T-cell (primary cell): Measurements from ENCODE around the gene GINM1. TPM values are rescaled to one million over a fixed set of nuclear protein-coding genes. Genes with fewer than 3 reads are reported as not detected.
A peak's percentile ranks its signal among the peaks of the same experiment; 100 is the strongest.

Source experiments
- ATAC-seq, 4 experiments: fragments of 200-7000 bp in 3 of 4; fragments of 150-1000 bp in 1 of 4; cut with Tn5 transposase; replicated peaks in 1 of 4; 1 replicate in 3 of 4; 2 replicates in 1 of 4; pipeline ENCODE4 v1.10.0; 2021; ENCODE audit warnings: moderate library complexity in 3 of 4, mild to moderate bottlenecking in 2 of 4, moderate number of reproducible peaks in 1 of 4
- CTCF ChIA-PET, 2 donors: fragments of 300-600 bp; sonication (Branson Sonifier 250); formaldehyde crosslinking; loops; one replicate each; lab custom pipeline; 2022; ENCODE audit warnings: antibody characterized with exemption in 2 of 2; lab: Charles Lee
- POLR2A ChIA-PET, 2 donors: fragments of 300-600 bp; sonication (Branson Sonifier 250); formaldehyde crosslinking; loops; one replicate each; lab custom pipeline; 2022; ENCODE audit warnings: antibody characterized with exemption in 2 of 2; lab: Charles Lee
- DNase-seq, 35 experiments: peaks; one replicate each; pipeline versions ENCODE4 v3.0.0 to v3.0.0-alpha.2; 2013 to 2023
- H3K27ac ChIP-seq: one replicate; pipeline ENCODE4 v1.5.1; 2013; ENCODE audit warnings: low read length
- H3K27me3 ChIP-seq, 2 experiments: replicated peaks in 1 of 2; 1 replicate in 1 of 2; 2 replicates in 1 of 2; pipeline versions ENCODE4 v1.6.1 to v1.7.0; 2013; ENCODE audit warnings: low read length in 1 of 2, mixed read lengths in 1 of 2; ENCODE audit not compliant: control insufficient read depth in 2 of 2, insufficient read depth in 2 of 2; ENCODE audit errors: extremely low read depth in 1 of 2
- H3K36me3 ChIP-seq, 2 donors: 1 replicate in 1 of 2; 2 replicates in 1 of 2; pipeline versions ENCODE4 v1.6.1 to v1.7.0; 2013; ENCODE audit warnings: low read length in 1 of 2; ENCODE audit not compliant: control insufficient read depth in 2 of 2, insufficient read depth in 1 of 2; ENCODE audit errors: extremely low read depth in 1 of 2
- H3K4me1 ChIP-seq, 2 experiments: 1 replicate in 1 of 2; 2 replicates in 1 of 2; pipeline versions ENCODE4 v1.6.1 to v1.7.0; 2013; ENCODE audit warnings: low read length in 2 of 2, mixed read lengths in 1 of 2; ENCODE audit not compliant: insufficient read depth in 2 of 2, control insufficient read depth in 1 of 2; ENCODE audit errors: extremely low read depth in 1 of 2
- H3K4me3 ChIP-seq, 2 donors: 1 replicate in 1 of 2; 2 replicates in 1 of 2; pipeline versions ENCODE4 v1.5.1 to v1.7.0; 2013; ENCODE audit warnings: mild to moderate bottlenecking in 2 of 2, low read length in 1 of 2, moderate library complexity in 1 of 2; ENCODE audit not compliant: control insufficient read depth in 1 of 2; ENCODE audit errors: extremely low read depth in 1 of 2
- H3K9me3 ChIP-seq: 2 replicates; pipeline ENCODE4 v1.7.0; 2013
- H3K27ac Mint-ChIP-seq, 2 donors: one replicate each; pipeline ENCODE4 v1.8.0; 2020 to 2021; ENCODE audit warnings: mild to moderate bottlenecking in 2 of 2, mixed read lengths in 2 of 2
- H3K27me3 Mint-ChIP-seq, 2 donors: one replicate each; pipeline ENCODE4 v1.8.0; 2021 to 2022; ENCODE audit warnings: mixed read lengths in 2 of 2
- H3K36me3 Mint-ChIP-seq: one replicate; pipeline ENCODE4 v1.8.0; 2021; ENCODE audit warnings: mixed read lengths
- H3K4me1 Mint-ChIP-seq, 3 donors: one replicate each; pipeline ENCODE4 v1.8.0; 2020 to 2022; ENCODE audit warnings: mixed read lengths in 3 of 3, mild to moderate bottlenecking in 1 of 3
- H3K4me3 Mint-ChIP-seq, 3 donors: one replicate each; pipeline ENCODE4 v1.8.0; 2020 to 2022; ENCODE audit warnings: mild to moderate bottlenecking in 3 of 3, mixed read lengths in 3 of 3, moderate library complexity in 3 of 3
- H3K9me3 Mint-ChIP-seq, 3 donors: one replicate each; pipeline ENCODE4 v1.8.0; 2020 to 2022; ENCODE audit warnings: mixed read lengths in 3 of 3
- WGBS: methylation state at CpG from one replicate; pipeline ENCODE4 v1.1.5; 2013; ENCODE audit warnings: missing lambda C conversion rate; ENCODE audit not compliant: insufficient coverage; 5-methylcytosine and 5-hydroxymethylcytosine counted together
- total RNA-seq, 35 experiments: library from RNA in 6 of 35; stranded (reverse) in 6 of 35; fragments of 120-200 nt in 1 of 35; gene quantifications; one replicate each; pipeline versions ENCODE4 v1.2.1 to v1.2.4 and lab custom pipeline; 2013 to 2026

GINM1 gene, protein sequence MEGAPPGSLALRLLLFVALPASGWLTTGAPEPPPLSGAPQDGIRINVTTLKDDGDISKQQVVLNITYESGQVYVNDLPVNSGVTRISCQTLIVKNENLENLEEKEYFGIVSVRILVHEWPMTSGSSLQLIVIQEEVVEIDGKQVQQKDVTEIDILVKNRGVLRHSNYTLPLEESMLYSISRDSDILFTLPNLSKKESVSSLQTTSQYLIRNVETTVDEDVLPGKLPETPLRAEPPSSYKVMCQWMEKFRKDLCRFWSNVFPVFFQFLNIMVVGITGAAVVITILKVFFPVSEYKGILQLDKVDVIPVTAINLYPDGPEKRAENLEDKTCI
- 10 to 100 TPM; 15.4 to 24.5 (median 15.7) TPM for total RNA-seq
- 15.4 TPM for total RNA-seq (2013)
- total RNA-seq (lab: John Stamatoyannopoulos, UW): 17.8 to 38.5 (median 26.5) reads per million in 29 experiments

DNA sequence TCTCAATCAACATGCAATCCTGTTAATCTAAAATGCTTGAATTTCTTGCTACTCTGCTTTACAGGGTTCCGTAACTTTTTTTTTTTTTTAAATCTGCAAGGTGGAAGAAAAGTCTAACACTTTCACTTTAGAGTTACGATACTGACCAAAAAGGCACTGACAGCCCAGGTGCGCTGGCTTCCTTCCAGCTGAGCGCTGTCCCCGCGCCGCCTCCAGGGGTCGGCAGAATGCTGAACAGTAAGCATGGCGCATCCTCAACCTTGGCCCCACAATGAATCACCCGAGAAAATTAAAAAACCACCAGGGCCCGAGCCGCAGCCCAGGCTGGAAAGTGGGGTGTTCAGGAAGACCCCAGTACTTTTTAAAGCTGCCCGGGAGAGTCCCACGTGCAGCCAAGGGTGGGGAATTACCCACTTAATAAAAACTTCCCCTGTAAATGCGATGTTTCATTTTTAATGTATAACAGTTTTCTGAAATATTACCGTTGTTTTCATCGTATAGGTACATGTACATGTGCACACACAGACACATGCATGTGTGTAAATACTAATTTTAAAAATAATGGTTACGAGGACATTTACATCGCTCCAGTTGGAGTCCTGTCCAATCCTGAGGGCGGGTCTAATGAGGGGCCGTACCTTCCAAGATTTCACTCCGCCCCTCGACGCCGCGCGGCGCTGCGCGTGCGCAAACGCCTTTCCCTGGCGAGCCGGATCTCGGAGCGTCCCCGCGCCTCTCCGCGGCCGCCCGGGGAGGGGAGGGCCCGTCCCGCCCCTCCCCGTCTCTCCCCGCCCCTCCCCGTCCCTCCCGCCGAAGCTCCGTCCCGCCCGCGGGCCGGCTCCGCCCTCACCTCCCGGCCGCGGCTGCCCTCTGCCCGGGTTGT, at the start of gene GINM1:
TSS of gene GINM1 (plus strand) at position 849 of the 883 bp plus-strand sequence. CDS start 40 bp downstream, outside the sequence.
- under 1% methylated on average over 25 of the region's 59 CpGs for WGBS
- peak within 1 kb of the TSS; percentile 82 for H3K27ac ChIP-seq
- ChIA-PET POLR2A (interaction anchor here (0.5 to 1.1 kb wide), 10 partner anchors 10 to 514 kb away, joined by 3 to 8 read pairs (median 4); partner anchors contain the start of gene ZC3H12D (in 1 of the 2)), CTCF (interaction anchor here (0.6 to 1.4 kb wide), 10 partner anchors 20 to 1851 kb away, joined by 3 to 16 read pairs (median 4); partner anchors contain the start of gene PPIL4 (in 1 of the 2))
- H3K27me3 ChIP-seq: no peaks in the 10 kb centered on the region
- H3K36me3 Mint-ChIP-seq: no peaks in the 10 kb centered on the region
- peak; percentile 86 to 98 (median 92) for DNase-seq
- peak within 1 kb of the TSS; percentile 93 to 95 (median 94) for H3K4me3 Mint-ChIP-seq
- no peaks in the 10 kb centered on the region for H3K36me3 ChIP-seq
- peak; percentile 87 to 91 (median 88) for ATAC-seq
- no peaks in the 10 kb centered on the region for H3K9me3 ChIP-seq
- H3K27me3 Mint-ChIP-seq: no peaks in the 10 kb centered on the region
- H3K27ac Mint-ChIP-seq: peak within 1 kb of the TSS; percentile 94
- no peaks in the 10 kb centered on the region for H3K9me3 Mint-ChIP-seq
- peaks cover 15 to 27% (median 27%) of the 10 kb centered on the region in 3 donors for H3K4me1 Mint-ChIP-seq
- H3K4me3 ChIP-seq: peak within 1 kb of the TSS; percentile 90 to 98
- peaks cover 3 to 15% of the 10 kb centered on the region in 2 experiments for H3K4me1 ChIP-seq

DNA sequence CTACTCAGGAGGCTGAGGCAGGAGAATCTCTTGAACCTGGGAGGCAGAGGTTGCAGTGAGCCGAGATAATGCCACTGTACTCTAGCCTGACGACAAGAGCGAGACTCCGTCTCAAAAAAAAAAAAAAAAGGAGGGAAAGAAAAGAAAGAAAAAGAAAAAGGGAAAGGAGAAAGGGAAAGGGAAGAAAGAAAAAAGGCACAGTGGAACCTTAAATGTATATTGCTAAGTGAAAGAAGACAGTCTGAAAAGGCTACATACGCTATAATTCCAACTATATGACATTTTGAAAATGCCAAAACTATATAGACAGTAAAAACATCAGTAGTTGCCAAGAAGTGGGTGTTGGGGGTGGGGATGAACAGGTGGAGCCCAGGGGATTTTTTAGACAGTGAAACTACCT, 36.5 kb upstream of the GINM1 start:
- Mint-ChIP-seq H3K27me3 (no peaks in the 10 kb centered on the region), H3K9me3 (no peaks in the 10 kb centered on the region), H3K4me1 (peaks cover 4 to 7% (median 6%) of the 10 kb centered on the region in 3 donors), H3K36me3 (peaks cover 49% of the 10 kb centered on the region), H3K27ac (no peak overlapping the region), H3K4me3 (no peak overlapping the region)
- H3K27me3 ChIP-seq: no peaks in the 10 kb centered on the region
- ChIA-PET CTCF (interaction anchor here in 1 of 2 donors (1.0 kb wide), 1 partner anchor 12 kb away, joined by 3 read pairs; no protein-coding TSS in a partner anchor), POLR2A (interaction anchor here in 1 of 2 donors (0.6 to 1.5 kb wide), 2 partner anchors 14 to 15 kb away, joined by 3 to 4 read pairs; no protein-coding TSS in a partner anchor)
- no peak overlapping the region for H3K4me3 ChIP-seq
- no peak overlapping the region for H3K27ac ChIP-seq
- no peaks in the 10 kb centered on the region for H3K4me1 ChIP-seq
- WGBS: 98% methylated on average over 4 of the region's 5 CpGs
- no peaks in the 10 kb centered on the region for H3K9me3 ChIP-seq
- DNase-seq (no peak), ATAC-seq (no peak)
- H3K36me3 ChIP-seq: peaks cover 0 to 81% of the 10 kb centered on the region in 2 donors

DNA sequence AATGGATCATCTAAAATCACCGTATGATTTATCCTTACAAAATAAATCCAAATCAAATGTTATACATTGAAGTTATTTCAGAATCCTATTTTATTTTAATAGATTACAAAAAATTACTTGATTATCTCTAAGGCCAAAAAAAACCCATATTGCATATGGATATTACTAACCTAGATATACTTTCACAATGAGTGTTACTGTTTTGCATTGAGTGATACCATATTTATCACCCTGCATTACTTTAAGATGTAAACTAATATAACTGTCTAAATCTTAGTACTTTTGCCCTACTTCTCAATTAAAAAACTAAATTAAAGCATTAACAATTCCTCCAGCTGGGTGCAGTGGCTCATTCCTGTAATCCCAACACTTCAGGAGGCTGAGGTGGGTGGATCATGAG, 31.4 kb upstream of the GINM1 start:
- WGBS: no CpG with 5 or more reads among the region's 1 CpG
- CTCF ChIA-PET: interaction anchor here in 1 of 2 donors (0.6 kb wide), 1 partner anchor 41 kb away, joined by 3 read pairs; no protein-coding TSS in a partner anchor
- Histone ChIP-seq H3K36me3 (peaks cover 0 to 91% of the 10 kb centered on the region in 2 donors), H3K27me3 (no peaks in the 10 kb centered on the region), H3K4me1 (no peaks in the 10 kb centered on the region), H3K27ac (no peak overlapping the region), H3K4me3 (no peak overlapping the region), H3K9me3 (no peaks in the 10 kb centered on the region)
- Mint-ChIP-seq H3K27me3 (no peaks in the 10 kb centered on the region), H3K27ac (no peak overlapping the region), H3K9me3 (no peaks in the 10 kb centered on the region), H3K4me3 (no peak overlapping the region), H3K36me3 (peaks cover 51% of the 10 kb centered on the region), H3K4me1 (peaks cover 5 to 14% (median 6%) of the 10 kb centered on the region in 3 donors)
- no peak for ATAC-seq
- POLR2A ChIA-PET: interaction anchor here in 1 of 2 donors (0.7 kb wide), 1 partner anchor 57 kb away, joined by 6 read pairs; no protein-coding TSS in a partner anchor
- DNase-seq: no peak

DNA sequence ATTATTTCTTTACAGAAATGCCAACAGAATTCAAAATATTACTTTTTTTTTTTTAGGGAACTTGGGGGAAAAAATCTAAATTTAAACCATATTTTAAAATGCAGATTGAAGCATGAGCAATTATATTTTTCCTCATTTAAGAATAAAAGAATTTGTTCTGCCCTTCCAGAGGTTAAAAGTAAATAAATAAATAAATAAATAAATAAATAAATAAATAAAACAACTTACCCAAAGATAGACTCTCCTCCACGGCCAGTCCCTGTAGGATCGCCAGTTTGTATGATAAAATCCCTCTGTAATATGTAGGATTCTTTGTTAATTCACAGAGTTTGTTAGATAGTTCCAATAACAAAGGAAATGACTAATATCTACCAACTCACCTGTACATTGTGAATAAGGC, 25.0 kb upstream of the GINM1 start:
- H3K36me3 ChIP-seq: peaks cover 0 to 48% of the 10 kb centered on the region in 2 donors
- no peak for DNase-seq
- WGBS: no CpG with 5 or more reads among the region's 2 CpGs
- Mint-ChIP-seq H3K36me3 (peaks cover 32% of the 10 kb centered on the region), H3K9me3 (no peaks in the 10 kb centered on the region), H3K27me3 (no peaks in the 10 kb centered on the region), H3K4me3 (no peak overlapping the region), H3K27ac (no peak overlapping the region), H3K4me1 (peaks cover 41 to 43% (median 42%) of the 10 kb centered on the region in 3 donors)
- no peaks in the 10 kb centered on the region for H3K9me3 ChIP-seq
- ChIA-PET POLR2A (interaction anchor here in 1 of 2 donors (0.6 kb wide), 1 partner anchor 75 kb away, joined by 3 read pairs; no protein-coding TSS in a partner anchor), CTCF (interaction anchor here (0.6 to 1.1 kb wide), 2 partner anchors 12 to 196 kb away, joined by 3 read pairs; no protein-coding TSS in a partner anchor)
- H3K4me3 ChIP-seq: no peak overlapping the region
- ATAC-seq: no peak
- no peaks in the 10 kb centered on the region for H3K27me3 ChIP-seq
- H3K4me1 ChIP-seq: peaks cover 19 to 21% of the 10 kb centered on the region in 2 experiments
- no peak overlapping the region for H3K27ac ChIP-seq

DNA sequence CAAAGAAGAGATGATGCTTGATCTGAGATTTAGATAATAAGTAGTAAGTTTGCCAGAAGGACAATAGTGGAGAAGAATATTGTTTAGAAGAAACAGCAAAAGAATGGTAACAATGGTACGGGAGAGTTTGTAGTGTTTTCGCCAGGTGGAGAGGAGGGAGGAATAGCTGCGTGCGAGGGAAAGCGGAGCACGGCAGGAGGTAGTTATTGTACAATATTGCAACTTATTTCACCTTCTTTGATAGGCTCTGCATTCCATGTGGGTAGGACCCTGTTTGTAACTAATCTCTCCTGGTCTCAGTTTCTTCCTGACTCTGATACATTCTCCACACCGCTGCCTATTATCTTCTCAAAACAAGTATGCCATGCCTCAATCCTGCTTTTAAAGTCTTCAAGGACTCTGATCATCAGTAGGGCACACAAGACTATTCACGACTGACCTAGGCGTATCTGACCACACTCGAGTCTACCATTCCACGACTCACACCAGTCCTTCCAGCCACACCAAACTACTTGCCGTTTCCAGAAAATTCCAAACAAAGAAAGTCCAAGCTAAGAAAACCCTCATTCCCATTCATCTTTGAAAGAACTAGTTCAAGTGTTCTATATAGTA, 21.4 kb upstream of the GINM1 start:
- POLR2A ChIA-PET: interaction anchor here (0.5 to 1.7 kb wide), 12 partner anchors 8 to 785 kb away, joined by 3 to 13 read pairs (median 4); no protein-coding TSS in a partner anchor
- Histone ChIP-seq H3K9me3 (no peaks in the 10 kb centered on the region), H3K4me3 (peak overlapping the region; percentile 71 to 96), H3K4me1 (peaks cover 21 to 28% of the 10 kb centered on the region in 2 experiments), H3K36me3 (peaks cover 0 to 16% of the 10 kb centered on the region in 2 donors), H3K27me3 (no peaks in the 10 kb centered on the region), H3K27ac (peak overlapping the region; percentile 97)
- peak overlapping the region; percentile 89 to 99 (median 98) for H3K4me3 Mint-ChIP-seq
- peaks cover 40 to 46% (median 45%) of the 10 kb centered on the region in 3 donors for H3K4me1 Mint-ChIP-seq
- peaks cover 0 to 8% of the 10 kb centered on the region in 2 donors for H3K27me3 Mint-ChIP-seq
- H3K9me3 Mint-ChIP-seq: no peaks in the 10 kb centered on the region
- H3K27ac Mint-ChIP-seq: peak overlapping the region; percentile 98
- CTCF ChIA-PET: interaction anchor here (0.5 to 2.1 kb wide), 8 partner anchors 16 to 213 kb away, joined by 3 to 6 read pairs (median 4); partner anchors contain the start of gene LATS1 (in 1 of the 2)
- no peak for DNase-seq
- no peak for ATAC-seq
- 24% methylated on average over 6 of the region's 12 CpGs for WGBS
- peaks cover 13% of the 10 kb centered on the region for H3K36me3 Mint-ChIP-seq
